Activated CD4-positive, alpha-beta T cell treated with anti-CD3 and anti-CD28 coated beads, Interleukin-2, amount 50 U/mL, for 16 hours (primary cell): ENCODE data around the gene SH3GLB1.
A peak's percentile ranks its signal among the peaks of the same experiment; 100 is the strongest.
"Not testable (repeated sequence)": the region's sequence is repeated elsewhere in the genome, so short reads cannot be mapped to it uniquely, and the experiment has no call there.

Experiments
- DNase-seq: peaks from one replicate; pipeline ENCODE4 v3.0.0-alpha.2; 2020

SH3GLB1 gene

DNA sequence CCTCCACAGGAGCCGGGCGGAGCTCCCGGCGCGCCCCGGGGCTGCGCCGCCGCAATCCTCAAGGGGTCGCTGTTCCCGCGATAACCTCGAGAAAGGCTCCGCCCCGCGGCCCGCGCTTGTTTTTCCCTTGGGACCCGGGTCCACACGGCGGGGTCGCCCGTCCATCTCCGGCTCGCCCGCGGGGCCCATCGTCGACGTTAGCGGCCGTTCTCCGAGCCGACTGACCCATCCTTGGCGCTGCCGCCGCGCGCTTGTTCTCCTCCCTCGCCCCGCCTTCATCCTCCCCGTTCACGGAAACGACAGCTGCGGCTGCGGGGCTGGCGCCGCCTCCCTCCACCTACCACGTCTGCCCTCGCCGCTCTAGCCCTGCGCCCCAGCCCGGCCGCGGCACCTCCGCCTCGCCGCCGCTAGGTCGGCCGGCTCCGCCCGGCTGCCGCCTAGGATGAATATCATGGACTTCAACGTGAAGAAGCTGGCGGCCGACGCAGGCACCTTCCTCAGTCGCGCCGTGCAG, at the start of gene SH3GLB1:
Gene SH3GLB1, plus strand, starts transcription at position 119 of the 514 bp plus-strand sequence. Its CDS starts 324 bp downstream, at position 443.
- peak; percentile 89 for DNase-seq

DNA sequence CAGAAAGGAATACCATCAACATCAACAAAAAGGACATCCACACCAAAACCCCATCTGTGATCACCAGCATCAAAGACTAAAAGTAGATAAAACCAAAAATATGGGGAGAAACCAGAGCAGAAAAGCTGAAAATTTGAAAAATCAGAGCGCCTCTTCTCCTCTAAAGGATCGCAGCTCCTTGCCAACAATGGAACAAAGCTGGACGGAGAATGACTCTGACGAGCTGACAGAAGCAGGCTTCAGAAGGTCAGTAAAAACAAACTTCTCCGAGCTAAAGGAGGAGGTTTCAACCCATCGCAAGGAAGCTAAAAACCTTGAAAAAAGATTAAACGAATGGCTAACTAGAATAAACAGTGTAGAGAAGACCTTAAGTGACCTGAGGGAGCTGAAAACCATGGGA, 46.0 kb upstream of the SH3GLB1 start:
- DNase-seq, result not testable (repeated sequence)

DNA sequence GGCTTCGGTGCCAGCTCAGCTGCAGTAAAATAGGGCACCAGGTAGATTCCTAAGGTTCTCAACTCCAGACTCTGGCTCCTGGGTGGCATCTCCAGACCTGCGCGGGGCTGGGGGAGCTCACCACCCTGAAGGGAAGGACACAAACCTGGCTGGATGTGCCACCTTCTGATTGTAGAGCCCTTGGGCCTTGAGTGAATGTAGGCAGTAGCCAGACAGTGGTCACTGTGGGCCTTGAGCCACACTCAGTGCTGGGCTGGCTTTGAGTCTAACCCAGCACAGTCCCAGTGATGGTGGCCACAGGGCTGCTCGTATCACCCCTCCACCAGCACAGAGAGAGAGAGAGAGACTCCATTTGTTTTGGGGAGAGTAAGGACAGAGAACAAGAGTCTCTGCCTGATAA, 38.0 kb upstream of the SH3GLB1 start:
- DNase-seq, result no peak

GRCh38 chr1:86687595-86687994, 16.8 kb upstream of the SH3GLB1 start:
- DNase-seq, result no peak

- DNase-seq, result no peak
Measured at GRCh38 chr1:86692641-86693040, 11.7 kb upstream of the SH3GLB1 start.

GRCh38 chr1:86695400-86695799, 9.0 kb upstream of the SH3GLB1 start:
- DNase-seq, result no peak

DNA sequence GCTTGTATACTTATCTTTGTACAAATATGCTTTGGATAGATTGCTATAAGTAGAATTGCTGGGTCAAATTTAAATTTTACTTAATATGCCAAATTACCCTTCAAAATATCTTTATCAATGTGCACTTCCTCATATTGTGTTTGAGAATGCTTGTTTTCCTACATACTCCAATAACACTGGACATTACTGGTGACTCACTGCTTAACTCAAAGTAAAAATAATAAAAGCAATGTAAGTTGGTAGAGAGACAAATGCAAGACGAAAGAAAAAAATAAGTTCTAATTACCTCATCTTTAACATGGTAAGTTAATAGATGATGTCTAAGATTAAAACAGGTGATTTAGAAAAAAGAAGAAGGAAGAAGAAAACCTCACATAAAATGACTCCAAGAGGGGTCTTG, 7.9 kb upstream of the SH3GLB1 start:
- no peak for DNase-seq

DNA sequence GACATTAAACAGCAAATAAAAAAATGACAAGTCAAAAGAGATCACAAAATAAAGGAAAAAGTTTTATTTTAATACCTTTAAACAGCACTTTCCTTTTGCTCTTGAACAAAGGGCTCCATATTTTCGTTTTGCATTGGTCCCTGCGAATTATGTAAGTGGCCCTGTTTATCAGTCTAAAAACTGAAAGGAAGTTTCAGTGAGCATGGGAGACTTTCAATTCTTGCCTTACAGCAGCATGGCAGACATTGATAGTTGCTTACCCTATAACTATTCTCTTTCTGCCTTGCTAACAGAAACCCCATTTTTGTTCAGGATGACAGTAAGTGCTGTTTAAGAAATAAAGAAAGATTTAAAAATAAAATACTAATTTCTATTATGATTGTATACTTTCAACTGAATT, 5.2 kb upstream of the SH3GLB1 start:
- no peak for DNase-seq

DNA sequence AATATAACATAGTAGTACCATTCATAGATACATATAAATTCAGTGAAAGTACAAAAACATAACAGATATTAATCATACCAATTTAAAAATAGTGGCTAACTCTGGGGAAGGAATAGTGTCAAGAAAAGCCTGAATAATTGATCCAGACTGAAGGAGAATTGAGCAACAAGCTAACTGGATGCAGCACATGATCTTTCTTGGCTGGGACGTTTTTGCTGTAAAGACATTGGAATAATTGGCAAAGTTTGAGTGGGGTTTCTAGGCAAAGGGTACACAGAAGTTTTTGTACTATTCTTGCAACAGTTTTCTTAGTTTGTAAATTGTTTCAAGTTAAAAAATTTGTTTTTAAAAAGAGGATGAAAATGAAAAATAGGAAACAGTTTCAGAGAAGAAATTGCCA, 2.6 kb upstream of the SH3GLB1 start:
- DNase-seq, result no peak

GRCh38 chr1:86702954-86703494, 1.4 kb upstream of the SH3GLB1 start:
- not testable (repeated sequence) for DNase-seq

DNA sequence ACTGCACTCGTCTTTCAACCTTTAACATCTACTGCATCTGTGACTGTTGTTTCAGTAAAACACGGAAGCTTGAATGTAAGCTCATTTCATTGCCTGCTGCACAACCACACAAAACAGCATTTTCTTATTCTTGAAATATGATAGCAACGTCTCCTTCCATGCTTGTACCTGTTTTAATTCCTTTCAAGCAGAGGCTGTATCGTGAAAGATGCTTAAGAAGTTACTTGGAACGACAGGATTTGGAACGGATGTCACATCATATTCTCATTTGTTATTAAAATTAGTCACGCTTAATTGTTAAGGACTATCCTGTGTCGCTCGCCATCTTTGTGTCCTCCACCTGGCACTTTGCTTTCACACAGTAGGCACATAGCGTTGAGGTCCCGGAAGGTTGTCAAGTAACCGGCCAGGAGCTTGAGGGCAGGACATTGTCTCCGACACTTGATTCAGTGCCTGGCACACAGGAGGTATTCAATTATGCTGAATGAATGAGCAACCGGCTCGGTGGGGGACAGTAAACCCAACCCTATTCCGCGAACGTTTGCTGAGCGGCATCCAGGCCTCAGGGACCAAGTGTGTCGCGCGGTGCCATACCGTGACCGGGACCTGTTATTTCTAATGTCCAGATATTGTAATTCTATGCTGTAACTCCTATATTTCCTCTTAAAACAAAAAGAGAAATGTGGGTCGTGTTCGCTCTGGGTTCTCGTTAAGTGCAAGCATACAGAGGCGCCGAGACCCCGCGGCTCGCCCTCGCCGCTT, 499 bp upstream of the SH3GLB1 start:
- DNase-seq, result peak; percentile 52

DNA sequence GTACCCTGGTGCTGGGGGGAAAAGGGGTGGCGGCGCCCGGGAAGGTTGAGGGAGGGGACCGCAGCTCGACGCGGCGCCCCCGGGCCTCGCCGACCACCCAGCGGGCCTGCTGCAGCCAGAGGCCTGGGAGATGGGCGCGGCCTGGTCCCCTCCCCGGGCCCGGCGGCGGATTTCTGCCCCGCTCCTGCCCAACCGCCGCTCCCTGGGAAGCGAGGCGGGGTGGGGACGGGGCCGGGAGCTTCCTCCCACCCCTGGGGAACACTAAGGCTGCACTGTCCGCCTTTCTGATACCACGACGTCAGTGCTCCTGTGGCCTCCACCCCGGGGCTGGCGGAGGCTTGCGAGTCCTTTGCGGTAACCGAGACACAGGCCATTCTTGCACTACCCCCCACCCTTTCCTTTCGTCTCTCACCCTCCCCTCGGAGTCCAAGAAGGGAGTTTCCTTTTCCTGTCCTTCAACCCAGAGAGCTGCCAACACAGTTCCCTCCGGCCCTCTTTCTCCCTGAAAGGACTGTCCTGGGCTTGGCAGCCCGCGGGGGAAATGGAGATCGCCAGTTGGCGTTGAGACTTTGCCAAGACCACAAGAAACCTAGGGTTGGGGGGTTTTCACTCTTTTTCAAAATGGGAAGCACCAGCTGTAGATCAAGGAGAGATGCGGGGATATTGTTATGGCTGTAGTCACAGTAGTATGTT, 742 bp downstream of the SH3GLB1 start:
- peak; percentile 47 for DNase-seq

GRCh38 chr1:86705665-86705985, 1.2 kb downstream of the SH3GLB1 start:
- DNase-seq, result peak; percentile 7

DNA sequence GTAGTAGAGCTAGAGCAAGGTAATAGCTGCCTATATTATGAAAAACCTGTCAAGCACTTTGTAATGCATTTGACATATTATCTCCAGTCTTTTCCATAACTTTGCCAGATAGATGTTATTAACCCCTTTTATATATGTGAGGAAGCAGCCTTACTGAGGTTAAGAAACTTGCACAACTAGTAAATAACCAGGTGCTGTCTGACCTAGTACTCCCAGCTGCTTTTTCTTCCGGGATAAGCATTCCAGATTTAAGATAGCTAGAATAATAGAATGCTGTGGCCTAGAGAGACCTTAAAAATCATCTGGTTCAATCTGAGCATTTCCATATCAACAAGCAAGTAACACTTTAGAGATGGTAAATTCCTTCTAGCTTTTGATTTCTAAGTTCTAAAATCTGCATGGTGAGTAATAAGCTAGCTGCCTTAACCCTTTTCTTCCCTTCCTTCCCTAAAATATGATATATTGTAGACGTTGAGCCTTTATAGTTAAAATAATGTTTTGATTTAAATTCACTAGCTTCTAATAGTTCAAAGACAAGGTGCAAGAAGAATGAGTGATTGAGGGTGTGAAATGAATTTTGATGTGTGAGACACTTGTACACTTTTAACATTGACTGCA, 1.8 kb downstream of the SH3GLB1 start:
- no peak for DNase-seq

DNA sequence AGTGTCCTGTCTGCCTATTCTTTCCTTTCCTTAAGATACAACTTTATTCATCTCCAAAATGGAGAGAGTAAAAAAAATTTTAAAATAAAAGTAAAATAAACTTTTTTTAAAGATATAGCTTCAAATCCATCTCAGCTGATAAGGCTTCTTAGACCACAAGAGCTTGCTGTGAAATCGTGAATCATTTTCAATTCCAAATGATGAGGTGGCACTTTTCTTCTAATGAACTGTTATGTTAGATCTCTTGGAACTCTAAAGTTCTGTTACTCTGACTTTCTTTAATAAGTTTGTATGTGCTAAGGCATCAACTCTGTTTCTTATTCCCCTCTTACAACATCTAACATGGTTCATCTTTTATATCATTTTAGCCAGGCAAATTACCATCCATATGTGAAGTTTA, 4.5 kb downstream of the SH3GLB1 start:
- DNase-seq, result peak; percentile 14

GRCh38 chr1:86712088-86712860, 7.9 kb downstream of the SH3GLB1 start:
- DNase-seq, result no peak

- no peak for DNase-seq
Measured at GRCh38 chr1:86713477-86713876, 9.1 kb downstream of the SH3GLB1 start.

DNA sequence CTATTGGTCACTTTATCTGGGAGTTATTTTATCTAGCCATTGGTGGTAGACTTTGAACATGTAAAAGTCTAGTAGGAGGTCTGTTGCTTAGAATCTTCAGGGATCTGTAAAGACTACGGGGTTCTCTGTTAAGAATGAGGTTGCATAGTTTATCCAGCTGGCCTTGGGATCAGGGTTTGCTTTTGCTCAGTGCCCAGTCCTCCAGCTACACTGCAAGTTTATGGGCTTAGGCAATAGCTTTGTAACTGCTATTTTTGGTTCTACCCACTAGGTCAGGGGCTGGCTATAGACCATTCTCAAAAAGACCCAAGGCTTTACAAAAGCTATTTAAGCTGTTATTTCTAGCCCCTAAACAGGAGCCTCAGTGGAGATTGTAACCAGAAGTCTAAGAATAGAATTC, 9.8 kb downstream of the SH3GLB1 start:
- no peak for DNase-seq

GRCh38 chr1:86714561-86715244, 10.3 kb downstream of the SH3GLB1 start:
- peak; percentile 46 for DNase-seq

GRCh38 chr1:86718786-86719185, 14.4 kb downstream of the SH3GLB1 start:
- no peak for DNase-seq

- no peak for DNase-seq
Measured at GRCh38 chr1:86731416-86731815, 27.0 kb downstream of the SH3GLB1 start.

- no peak for DNase-seq
Measured at GRCh38 chr1:86733340-86733739, 29.0 kb downstream of the SH3GLB1 start.
